ENCODE measurements around the gene EIF2B2. TPM values are rescaled to one million over a fixed set of nuclear protein-coding genes. Genes with fewer than 3 reads are reported as not detected.

EIF2B2 gene
- polyA plus RNA-seq, 4 donors = 59.2 to 74.4 (median 63.7) TPM

Other genes with a start within 250 kb of the EIF2B2 start
- gene YLPM1, start 239.6 kb upstream of the EIF2B2 start, polyA plus RNA-seq (ENCODE audit: insufficient read length in 4 of 4) = 100 to 1,000 TPM in 2 of 4 donors, 10 to 100 TPM in 2; 66.7 to 109 (median 92.9) TPM
- gene PROX2, start 126.8 kb upstream of the EIF2B2 start, polyA plus RNA-seq (ENCODE audit: insufficient read length in 4 of 4) = 1 to 10 TPM in 2 of 4 donors, under 1 TPM in 2; 0.38 to 4.0 (median 1.6) TPM
- 100 to 1,000 TPM; 103 to 135 (median 125) TPM for gene DLST, start 121.0 kb upstream of the EIF2B2 start, polyA plus RNA-seq (ENCODE audit: insufficient read length in 4 of 4)
- gene RPS6KL1, start 79.7 kb upstream of the EIF2B2 start, polyA plus RNA-seq (ENCODE audit: insufficient read length in 4 of 4) = 1 to 10 TPM; 1.0 to 2.1 (median 1.7) TPM
- gene PGF, start 47.3 kb upstream of the EIF2B2 start, polyA plus RNA-seq (ENCODE audit: insufficient read length in 4 of 4) = 10 to 100 TPM in 2 of 4 donors, 1 to 10 TPM in 2; 7.0 to 10.7 (median 9.9) TPM
- gene MLH3, start 48.5 kb downstream of the EIF2B2 start, polyA plus RNA-seq (ENCODE audit: insufficient read length in 4 of 4) = 10 to 100 TPM; 33.3 to 43.7 (median 38.4) TPM
- 10 to 100 TPM; 25.4 to 65.2 (median 36.6) TPM for gene ACYP1, start 61.1 kb downstream of the EIF2B2 start, polyA plus RNA-seq (ENCODE audit: insufficient read length in 4 of 4)
- gene ZC2HC1C, start 66.7 kb downstream of the EIF2B2 start, polyA plus RNA-seq (ENCODE audit: insufficient read length in 4 of 4) = 10 to 100 TPM in 1 of 4 donors, 1 to 10 TPM in 3; 7.1 to 10.8 (median 7.2) TPM
- 100 to 1,000 TPM; 120 to 150 (median 133) TPM for gene NEK9, start 124.1 kb downstream of the EIF2B2 start, polyA plus RNA-seq (ENCODE audit: insufficient read length in 4 of 4)
- 100 to 1,000 TPM; 230 to 268 (median 246) TPM for gene TMED10, start 173.7 kb downstream of the EIF2B2 start, polyA plus RNA-seq (ENCODE audit: insufficient read length in 4 of 4)